ENCODE results near the gene CABLES1.

DNA sequence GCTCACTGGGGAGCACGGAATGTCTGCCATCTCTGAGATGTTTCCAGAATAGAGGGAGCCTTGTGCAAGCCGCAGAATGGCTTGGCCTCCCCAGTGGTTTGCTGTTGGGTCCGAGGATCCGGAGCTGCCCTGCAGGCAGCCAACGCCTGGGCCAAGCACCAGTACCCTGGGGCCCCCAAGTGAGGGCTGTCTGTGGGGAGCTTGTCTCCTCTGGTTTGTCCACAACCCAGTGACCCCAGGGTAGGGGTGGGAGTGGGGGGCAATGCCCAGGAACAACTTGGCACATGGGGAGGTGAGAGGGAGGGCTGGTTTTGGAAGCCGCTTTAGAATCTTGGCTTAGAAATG lies 147.1 kb downstream of the CABLES1 start:
- TF ChIP-seq POLR2A (IDR thresholded peaks at IDR 0.05) (no peak), CTCF (IDR thresholded peaks at IDR 0.05) (no peak)

Measured in testis (tissue), 2 donors.